ENCODE data around the gene AHRR.
A peak's percentile ranks its signal among the peaks of the same experiment; 100 is the strongest.
"Not testable (repeated sequence)": the region's sequence is repeated elsewhere in the genome, so short reads cannot be mapped to it uniquely, and the experiment has no call there.

AHRR gene

DNA sequence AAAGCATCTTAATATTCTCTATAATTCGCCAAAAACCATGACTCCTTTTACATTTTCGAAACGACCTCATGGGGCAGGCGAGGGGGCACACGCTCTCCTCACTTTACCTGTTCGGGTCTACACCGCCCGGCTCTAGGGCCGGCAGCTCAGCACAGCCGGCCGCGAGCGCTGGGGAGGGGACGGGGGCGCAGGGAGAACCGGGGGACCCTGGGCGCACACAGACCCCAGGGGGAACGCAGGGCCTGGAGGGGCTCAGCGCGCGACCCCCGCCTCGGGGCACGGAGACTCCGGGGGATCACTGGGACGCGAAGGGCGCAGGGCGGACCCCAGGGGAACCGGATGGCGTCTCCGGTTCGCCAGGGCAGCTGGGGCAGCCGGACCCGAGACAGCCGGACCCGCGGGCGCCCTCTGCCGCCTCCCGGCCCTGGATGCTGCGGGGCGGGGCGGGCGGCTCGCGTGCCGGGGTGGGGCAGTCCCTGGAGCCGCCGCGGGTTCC lies at the start of gene AHRR:
TSS of gene AHRR (plus strand) at position 485 of the 496 bp plus-strand sequence. CDS start 22,189 bp downstream, outside the sequence.
- peak; percentile 69 to 80 for DNase-seq

DNA sequence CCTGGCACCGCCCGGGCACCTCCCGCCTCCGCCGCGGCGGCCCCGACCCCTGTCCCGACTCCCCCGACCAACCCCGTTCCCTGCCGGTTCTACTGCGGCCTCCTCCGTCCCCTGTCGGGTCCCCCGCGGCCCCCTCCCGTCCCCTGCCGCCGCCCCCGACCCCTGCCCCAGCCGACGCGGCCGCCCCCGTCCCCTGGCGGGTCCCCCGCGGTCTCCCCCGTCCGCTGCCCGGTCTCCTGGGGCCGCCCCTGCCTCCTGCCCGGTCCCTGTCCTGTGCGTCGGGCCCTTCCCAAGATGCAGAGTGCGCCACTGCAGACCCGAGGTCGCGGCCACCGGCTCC lies 49.7 kb upstream of the AHRR start:
- DNase-seq, result not testable (repeated sequence)

DNA sequence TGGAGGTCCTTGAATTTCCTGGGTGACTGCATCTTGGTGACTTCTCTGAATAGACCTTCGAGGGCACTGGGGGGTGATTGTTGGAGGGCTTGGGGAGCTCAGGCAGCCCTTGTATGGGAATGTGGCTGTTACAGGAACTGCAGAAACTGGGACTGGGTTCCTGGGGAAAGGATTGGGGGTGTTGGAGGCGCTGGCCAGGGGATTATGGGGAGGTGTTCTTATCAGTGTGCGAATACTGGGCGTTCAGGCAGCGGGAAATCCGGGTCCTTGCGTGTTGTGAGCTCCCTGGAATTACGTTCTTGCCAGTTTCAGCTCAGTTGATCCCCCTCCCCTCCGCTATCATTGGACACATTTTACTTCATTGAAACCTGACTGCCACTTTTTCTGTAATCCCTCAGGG lies 48.4 kb upstream of the AHRR start:
- peak in 1 of 2 experiments; percentile 15 for DNase-seq

DNA sequence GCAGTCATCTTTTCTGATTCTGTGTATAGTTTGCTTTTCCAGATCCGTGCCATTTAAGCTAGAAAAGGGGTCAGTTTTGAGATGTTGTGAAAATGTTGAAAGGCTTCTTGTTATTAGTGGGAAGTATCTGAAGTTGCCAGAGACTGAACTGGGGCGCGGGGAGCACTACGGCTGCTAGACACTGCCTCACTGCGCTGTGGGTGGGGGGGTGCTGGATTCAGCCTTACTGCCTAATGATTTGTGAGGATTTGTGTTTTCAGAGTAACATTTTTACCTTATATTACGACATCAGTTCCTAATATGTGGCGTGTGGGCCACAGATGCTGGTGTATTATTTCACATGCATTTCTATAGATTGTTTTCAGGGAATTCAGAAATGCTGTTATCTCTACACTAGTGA lies 48.0 kb upstream of the AHRR start:
- not testable (repeated sequence) for DNase-seq

DNA sequence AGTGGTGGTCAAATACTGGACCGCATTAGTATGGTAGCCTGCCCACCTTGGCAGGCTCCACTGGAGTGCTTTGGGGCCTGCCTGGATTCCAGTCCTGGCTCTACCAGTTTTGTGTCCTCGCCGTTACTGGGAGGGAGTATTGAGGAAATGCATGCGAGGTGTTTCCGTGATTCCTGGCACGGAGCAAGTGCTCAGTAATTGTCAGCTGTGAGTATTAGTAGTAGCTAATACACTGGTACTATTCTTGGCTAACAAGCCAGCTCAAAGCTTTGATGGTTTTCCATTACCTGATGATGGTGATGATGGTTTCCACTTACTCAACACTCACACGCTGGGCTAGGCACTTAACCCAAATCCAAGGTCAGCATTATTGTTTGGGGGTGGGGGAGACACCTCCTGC lies 47.2 kb upstream of the AHRR start:
- peak in 1 of 2 experiments; percentile 0 for DNase-seq

DNA sequence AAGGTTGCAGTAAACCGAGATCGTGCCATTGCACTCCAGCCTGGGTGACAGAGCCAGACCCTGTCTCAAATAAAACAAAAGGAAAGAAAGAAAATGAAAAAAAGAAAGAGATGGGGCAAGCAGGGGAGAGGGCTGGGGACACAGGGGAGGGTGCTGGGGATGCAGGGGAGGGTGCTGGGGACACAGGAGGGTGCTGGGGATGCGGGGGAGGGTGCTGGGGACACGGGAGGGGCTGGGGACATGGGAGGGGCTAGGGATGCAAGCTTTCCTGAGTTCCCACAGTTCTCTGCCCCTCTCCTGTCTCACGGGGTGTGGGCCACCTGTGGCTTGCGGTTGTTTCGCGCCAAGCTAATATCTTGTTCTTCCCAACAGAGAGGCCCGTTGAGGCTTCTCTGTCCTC lies 42.9 kb upstream of the AHRR start:
- DNase-seq, result peak in 1 of 2 experiments; percentile 15

DNA sequence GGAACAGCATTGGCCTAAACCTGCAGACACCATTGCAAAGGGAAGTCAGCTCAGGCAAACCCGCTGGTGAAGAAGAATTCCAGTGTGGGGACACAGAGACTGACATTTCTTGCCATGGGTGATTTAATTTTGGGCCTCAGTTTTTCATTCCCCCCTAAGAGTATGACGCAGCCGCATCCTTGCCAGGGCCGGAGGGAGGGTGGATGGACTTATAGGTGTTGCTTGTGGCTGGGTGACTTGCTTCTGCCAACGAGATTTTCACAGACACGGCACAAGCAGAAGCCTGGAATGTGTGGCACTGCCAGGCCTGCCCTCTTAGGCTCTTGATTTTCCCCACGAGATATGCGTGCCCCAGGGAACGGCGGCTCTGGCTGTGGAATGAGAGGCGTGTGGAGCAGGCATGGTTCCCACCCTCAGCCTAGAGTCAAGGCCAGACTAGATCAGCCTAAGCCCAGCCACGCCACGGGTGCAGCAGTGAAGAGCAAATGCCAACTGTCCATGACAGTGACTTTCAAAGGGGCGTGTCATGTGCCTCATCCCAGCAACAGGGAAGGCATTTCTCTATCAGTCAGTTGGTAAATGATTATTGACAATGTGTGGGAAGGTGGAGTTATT lies 42.4 kb upstream of the AHRR start:
- DNase-seq, result peak in 1 of 2 experiments; percentile 13

DNA sequence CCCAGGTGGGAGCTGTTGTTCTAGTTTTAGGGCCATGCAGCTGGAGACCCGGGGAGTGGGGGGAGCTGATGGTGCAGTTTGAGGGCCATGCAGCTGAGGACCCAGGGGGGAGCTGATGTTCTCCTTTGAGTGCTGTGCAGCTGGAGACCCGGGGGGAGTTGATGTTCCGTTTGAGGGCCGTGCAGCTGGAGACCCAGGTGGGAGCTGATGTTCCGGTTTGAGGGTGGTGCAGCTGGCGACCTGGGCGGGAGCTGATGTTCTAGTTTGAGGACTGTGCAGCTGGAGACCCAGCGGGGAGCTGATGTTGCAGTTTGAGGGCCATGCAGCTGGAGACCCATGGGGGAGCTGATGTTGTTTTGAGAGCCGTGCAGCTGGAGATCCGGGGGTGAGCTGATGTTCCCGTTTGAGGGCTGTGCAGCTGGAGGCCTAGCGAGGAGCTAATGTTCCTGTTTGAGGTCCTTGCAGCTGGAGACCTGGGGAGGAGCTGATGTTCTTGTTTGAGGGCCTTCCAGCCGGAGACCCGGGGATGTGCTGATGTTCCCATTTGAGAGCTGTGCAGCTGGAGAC lies 35.4 kb upstream of the AHRR start:
- no peak for DNase-seq

DNA sequence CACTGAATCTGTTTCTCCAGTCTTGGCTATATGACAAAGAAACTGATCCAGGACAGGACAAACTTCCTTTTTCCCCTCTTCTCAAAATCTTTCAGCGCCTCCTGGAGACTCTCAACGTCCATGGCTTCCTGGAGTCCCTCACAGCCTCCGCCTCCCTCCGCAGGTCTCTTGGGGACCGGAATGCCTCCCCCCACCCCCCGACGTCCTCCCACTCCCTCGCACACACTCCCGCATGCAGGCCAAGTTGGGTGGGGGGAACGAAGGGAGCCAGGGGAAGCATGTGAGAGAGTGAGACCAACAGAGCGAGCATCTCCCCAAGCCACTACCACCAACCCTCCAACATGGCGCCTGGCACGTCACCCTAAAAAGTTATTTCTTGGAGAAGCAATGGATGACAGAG lies 31.3 kb upstream of the AHRR start:
- not testable (repeated sequence) for DNase-seq

DNA sequence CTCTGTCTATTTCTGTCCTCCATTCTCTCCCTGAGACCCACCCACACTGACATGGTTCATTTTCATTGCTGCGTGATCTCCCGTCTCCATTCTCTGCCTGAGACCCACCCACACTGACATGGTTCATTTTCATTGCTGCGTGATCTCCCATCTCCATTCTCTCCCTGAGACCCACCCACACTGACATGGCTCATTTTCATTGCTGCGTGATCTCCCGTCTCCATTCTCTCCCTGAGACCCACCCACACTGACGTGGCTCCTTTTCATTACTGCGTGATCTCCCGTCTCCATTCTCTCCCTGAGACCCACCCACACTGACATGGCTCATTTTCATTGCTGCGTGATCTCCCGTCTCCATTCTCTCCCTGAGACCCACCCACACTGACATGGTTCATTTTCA lies 30.2 kb upstream of the AHRR start:
- not testable (repeated sequence) for DNase-seq

DNA sequence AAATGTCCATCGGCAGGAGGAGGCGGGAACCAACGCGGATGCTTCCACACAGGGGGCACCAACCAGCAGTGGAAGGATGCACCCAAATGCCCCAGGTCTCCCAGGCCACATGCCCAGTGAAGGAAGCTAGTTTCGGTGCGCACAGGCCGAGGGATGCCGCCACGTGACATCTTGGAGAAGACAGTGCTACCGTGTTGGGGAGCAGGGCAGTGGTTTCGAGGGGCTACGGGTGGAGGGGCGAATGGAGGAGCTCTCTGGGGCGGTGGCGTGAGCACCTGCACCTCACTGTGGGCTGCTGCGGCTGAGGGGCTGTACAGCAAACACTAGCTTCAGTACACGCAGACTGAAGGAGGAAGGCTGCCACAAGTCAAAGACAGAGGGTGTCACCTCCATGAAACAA lies 26.7 kb upstream of the AHRR start:
- not testable (repeated sequence) for DNase-seq

DNA sequence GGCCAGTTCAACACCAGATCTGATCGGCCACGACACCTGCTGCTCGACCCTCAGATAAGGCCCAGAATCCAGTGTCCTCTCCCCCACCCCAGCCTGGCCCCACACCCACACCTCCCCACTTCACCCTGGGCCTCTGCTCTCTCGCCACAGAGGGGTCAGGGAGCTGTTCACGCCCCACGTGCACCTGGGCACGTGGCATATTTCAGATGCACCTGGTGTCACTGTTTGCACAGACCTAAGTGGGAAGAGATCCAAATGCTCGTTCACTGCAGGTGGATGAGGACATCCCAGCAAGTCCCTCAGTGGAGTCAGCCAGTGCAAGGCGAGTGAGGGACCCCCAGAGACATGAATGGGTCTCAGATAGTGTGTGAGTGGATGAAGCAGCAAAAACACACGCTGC lies 25.3 kb upstream of the AHRR start:
- not testable (repeated sequence) for DNase-seq

DNA sequence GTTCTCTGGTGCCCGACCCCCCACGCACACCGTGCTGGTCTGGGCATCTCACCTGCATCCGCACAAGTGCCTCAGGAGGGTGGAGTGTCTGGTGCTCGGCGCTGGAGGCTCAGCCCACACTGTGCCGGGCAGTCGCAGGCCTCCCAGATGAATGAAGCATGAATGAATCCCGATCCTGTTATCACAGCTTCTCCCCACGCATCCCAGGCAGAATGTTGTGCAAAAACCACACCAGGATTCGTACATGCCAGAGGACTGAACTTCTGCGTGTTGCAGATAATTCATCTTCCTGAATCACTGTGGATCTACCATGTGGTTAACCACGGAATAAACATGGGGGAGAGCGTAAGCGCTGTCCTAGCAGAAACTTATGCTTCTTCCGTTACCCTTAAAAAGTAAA lies 24.6 kb upstream of the AHRR start:
- DNase-seq, result peak in 1 of 2 experiments; percentile 33

DNA sequence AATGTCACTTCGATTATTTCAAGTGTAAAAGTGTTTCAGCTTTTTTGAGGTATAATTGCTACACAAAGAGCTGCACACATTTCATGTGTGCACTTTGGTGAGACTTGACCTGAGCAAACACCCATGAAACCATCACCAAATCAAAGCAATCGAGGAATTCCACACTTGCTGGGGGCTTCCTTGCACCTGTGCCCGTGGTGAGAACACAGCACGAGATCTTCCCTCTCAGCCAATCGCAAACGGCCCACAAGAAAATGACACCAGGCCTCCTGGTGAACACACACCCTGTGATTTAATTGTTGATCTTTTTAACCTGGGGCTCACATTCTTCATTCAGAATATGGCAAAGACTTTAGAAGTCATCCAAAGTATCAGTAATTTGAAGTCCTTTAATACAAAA lies 24.1 kb upstream of the AHRR start:
- DNase-seq, result not testable (repeated sequence)

DNA sequence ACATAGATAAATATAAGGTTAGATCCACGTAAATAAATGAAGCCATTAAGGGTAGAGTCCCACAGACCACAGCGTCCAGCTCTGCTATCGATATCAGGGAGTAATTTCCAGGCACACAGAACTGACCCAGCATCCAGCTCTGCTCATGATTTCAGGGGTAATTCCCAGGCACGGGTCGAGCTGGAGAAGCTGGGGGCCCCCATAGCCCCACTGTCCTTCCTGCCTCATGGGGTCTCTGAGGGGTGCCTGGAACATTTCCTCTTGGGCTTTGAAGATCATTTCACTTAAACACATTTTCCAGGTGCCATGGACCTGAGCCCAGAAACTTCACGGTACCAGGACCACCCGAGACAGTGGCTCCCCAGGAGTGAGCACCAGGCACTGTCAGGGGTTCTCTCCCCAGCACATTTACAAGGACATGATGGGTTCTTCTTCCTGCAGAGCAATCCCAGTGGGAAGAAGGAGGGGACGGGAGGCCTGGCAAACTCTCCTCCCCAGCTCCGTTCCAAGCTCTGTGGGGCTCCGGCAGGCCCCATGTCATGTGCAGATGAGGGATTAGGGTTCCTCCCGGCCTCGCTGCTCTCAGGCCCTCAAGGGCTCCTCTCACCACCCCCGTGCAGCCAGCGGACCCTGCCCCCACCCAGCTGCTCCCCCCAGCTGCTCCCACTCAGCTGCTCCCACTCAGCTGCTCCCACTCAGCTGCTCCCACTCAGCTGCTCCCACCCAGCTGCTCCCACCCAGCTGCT lies 23.4 kb upstream of the AHRR start:
- not testable (repeated sequence) for DNase-seq

DNA sequence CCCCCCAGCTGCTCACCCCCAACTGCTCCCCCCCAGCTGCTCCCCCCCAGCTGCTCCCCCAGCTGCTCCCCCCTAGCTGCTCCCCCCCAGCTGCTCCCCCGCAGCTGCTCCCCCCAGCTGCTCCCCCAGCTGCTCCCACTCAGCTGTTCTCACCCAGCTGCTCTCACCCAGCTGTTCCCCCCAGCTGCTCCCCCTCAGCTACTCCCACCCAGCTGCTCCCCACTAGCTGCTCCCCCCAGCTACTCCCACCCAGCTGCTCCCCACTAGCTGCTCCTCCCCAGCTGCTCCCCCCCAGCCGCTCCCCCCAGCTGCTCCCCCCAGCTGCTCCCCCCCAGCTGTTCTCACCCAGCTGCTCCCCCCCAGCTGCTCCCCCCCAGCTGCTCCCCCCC lies 22.8 kb upstream of the AHRR start:
- DNase-seq, result no peak

DNA sequence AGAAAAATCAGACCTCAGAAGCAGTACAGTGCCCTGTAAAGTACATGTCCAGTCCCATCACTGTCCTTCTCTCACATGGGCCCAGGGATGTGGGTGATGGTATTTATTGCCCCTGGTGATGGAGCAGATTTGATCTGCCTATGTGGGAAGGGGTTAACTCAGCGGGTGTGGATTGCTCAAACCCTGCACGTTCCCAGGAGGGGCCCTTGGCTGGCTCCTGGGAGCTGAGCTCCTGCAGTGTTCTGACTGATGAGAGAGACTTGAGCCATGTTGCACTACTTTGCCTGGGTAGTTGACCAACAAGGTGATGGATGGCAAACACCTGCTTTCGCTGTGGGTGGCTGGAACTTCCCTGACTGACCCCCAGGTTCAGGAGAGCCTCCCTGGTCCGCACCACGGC lies 21.6 kb upstream of the AHRR start:
- DNase-seq, result not testable (repeated sequence)

DNA sequence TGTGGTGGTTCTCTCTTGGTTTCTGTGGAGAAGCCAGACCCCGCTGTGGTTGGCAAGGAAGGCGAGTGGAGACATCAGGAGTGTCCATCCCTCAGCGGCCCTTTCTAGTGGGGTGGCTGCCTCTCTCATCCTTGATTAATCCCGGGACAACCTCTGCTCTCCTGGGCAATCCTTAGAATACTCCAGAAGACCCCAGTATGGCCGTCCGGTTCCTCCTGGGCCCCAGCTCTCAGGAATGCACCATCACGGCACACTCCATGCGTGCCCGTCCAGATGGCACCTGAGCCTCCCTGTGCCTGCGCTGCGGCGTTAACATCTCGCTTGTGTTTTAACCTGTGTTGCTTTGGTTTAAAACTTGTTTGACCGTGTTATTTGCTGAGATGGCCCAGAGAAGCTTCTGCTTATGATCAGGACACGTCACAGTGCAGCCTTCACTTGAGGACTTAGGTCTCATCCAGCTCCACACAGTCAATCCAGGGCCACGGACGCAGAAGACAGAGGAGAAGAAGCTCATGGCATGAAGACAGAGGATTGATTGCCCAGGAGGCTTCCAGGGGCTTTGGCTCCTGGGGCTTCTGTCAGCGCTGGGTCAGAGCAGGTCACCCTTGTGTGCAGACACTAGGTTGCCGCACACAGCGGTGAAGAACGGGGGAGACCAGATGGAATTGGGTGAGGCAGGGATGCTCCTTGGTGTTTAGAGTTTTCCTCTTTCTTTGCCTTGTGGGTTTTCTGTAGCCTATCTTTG lies 20.7 kb upstream of the AHRR start:
- DNase-seq, result not testable (repeated sequence)

DNA sequence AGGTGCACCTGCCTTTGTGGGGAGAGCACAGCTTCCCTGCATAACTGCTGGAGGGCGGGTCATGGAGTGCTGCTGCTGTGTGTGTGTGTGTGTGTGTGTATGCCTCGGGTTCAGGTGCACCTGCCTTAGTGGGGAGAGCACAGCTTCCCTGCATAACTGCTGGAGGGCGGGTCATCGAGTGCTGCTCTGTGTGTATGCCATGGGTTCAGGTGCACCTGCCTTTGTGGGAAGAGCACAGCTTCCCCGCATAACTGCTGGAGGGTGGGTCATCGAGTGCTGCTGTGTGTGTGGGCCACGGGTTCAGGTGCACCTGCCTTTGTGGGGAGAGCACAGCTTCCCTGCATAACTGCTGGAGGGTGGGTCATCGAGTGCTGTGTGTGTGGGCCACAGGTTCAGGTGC lies 19.1 kb upstream of the AHRR start:
- not testable (repeated sequence) for DNase-seq

DNA sequence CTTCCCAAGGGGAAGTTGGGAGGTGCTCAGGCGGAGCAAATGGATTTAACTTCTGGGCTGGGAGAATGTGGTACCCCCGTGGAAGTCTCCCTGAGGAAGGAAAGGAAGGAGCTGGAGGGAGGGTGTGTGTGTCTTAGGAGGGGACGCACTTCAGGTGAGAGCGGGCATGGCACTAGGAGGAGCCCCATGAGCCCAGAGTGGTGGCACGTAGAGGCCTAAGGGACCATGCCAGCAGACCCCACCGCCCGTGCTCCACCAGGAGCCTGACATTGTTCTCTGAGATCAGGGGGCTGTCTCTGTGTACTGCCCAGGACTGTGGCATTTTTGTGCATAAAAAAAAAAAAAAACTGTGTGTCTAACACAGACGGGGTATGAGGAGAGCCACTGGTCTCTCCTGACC lies 18.5 kb upstream of the AHRR start:
- DNase-seq, result no peak

DNA sequence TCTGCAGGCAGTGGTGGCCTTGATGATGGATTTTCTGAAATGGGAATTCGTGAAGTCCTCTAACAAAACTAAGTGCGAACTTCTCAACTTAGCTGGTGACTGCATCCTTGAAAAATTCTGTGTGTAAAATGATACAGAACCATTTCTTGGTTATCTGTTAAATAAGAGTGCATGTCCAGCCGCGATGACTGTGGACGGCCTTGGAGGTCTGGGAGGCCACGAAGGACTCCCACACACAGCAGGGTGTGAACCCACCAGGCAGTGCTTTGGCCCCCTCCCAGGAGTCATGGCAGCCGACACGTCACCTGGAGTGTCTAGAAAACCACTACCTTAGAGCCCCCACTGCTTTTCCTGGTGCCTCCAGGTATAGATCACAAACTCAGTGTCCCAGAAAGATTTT lies 17.8 kb upstream of the AHRR start:
- DNase-seq, result not testable (repeated sequence)

DNA sequence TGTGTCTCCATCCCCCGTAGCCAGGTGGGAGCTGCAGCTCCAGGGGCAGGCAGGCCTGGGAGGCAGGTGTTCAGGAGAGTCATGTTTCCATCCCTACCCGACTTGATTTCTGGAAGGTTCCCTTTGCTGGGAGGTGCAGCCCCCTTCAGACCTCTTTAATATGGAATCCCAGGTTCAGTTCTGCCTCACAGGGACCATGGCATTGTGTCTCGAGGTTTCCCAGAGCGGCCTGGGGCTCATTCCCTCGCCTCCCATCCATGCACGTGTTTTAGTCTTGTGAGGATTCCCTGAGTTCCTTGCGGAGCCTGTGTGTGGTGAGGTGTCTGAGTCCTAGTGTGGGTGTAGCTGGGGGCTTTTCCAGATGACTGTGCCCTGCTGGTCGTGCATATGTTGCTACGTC lies 16.5 kb upstream of the AHRR start:
- DNase-seq, result no peak

DNA sequence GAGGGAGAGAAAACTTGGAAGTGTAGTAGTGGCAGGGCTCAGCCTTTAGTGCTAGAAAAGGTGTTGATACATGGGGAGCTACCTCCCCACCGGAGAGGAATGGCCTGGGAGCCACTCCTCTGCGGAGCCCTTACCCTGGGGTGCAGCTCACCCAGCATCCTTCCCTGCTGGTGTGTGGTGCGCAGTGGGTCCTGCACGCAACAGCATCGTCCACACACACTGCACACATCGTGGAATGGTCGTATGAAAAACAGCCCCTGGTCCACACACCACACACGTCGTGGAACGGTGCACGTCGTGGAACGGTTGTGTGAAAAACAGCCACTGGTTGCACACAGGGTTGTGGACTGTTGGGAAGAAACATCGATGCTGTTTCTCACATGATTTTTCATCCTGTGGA lies 16.1 kb upstream of the AHRR start:
- DNase-seq, result no peak
